Endothelial cell of umbilical vein (primary cell): Measurements from ENCODE around the gene DAAM1. TPM values are rescaled to one million over a fixed set of nuclear protein-coding genes. Genes with fewer than 3 reads are reported as not detected.

ENCODE experiments used
- BruUV-seq: library from RNA; stranded (reverse); fragments of 400-500 nt; replicated peaks from 2 replicates; lab custom pipeline; 2021; lab: Mats Ljungman, UMichigan
- CTCF ChIA-PET: fragments of 300-600, 350-600 bp; sonication (Branson Sonifier 250); formaldehyde crosslinking; loops from one replicate; lab custom pipeline; 2021; ENCODE audit warnings: antibody characterized with exemption, inconsistent platforms; lab: Charles Lee
- POLR2A ChIA-PET: fragments of 300-600, 350-600 bp; sonication (Branson Sonifier 250); formaldehyde crosslinking; loops from one replicate; lab custom pipeline; 2021; ENCODE audit warnings: antibody characterized with exemption, inconsistent platforms; lab: Charles Lee
- DNase-seq: peaks from one replicate; pipeline ENCODE4 v3.0.0-alpha.2; 2011; ENCODE audit warnings: low read depth, low spot score
- FAIRE-seq: peaks from 2 replicates; lab custom pipeline; 2011; peaks lifted over from hg19 to GRCh38; lab: Jason Lieb, UNC
- H2AFZ ChIP-seq: 2 replicates; pipeline ENCODE4 v1.6.0; 2012; ENCODE audit warnings: low read depth, low read length, control low read depth, inconsistent platforms
- H3K27ac ChIP-seq: 2 replicates; pipeline ENCODE4 v1.5.1; 2011; ENCODE audit warnings: low read depth, mild to moderate bottlenecking, control low read depth, low read length, moderate library complexity; ENCODE audit not compliant: insufficient read depth
- H3K27me3 ChIP-seq, 2 experiments: 2 replicates each; pipeline versions ENCODE4 v1.6.0 to v1.6.1; 2011; ENCODE audit warnings: low read length in 2 of 2, mixed read lengths in 1 of 2; ENCODE audit not compliant: control insufficient read depth in 2 of 2, insufficient read depth in 2 of 2
- H3K36me3 ChIP-seq, 2 experiments: 2 replicates in 1 of 2; 3 replicates in 1 of 2; pipeline ENCODE4 v1.5.1; 2011; ENCODE audit warnings: low read length in 2 of 2, mild to moderate bottlenecking in 1 of 2, moderate library complexity in 1 of 2; ENCODE audit not compliant: control insufficient read depth in 2 of 2, insufficient read depth in 2 of 2; ENCODE audit errors: extremely low read depth in 1 of 2
- H3K4me1 ChIP-seq: 3 replicates; pipeline ENCODE4 v1.5.1; 2011; ENCODE audit warnings: mild to moderate bottlenecking, low read length; ENCODE audit not compliant: control insufficient read depth, insufficient read depth; ENCODE audit errors: extremely low read depth
- H3K4me2 ChIP-seq: 2 replicates; pipeline ENCODE4 v1.6.1; 2011; ENCODE audit warnings: low read length, control low read depth, mixed read lengths; ENCODE audit not compliant: insufficient read depth
- H3K4me3 ChIP-seq, 3 experiments: fragments of 200-600 bp in 1 of 3; sonication (generic), shearing (Covaris generic) in 1 of 3; replicated peaks in 1 of 3; 2 replicates each; pipeline ENCODE4 v1.5.1; 2011 to 2016; ENCODE audit warnings: control low read depth in 3 of 3, low read length in 3 of 3, mild to moderate bottlenecking in 2 of 3, inconsistent platforms in 1 of 3, low read depth in 1 of 3, moderate library complexity in 1 of 3; ENCODE audit not compliant: insufficient read depth in 1 of 3
- H3K79me2 ChIP-seq: 2 replicates; pipeline ENCODE4 v1.6.0; 2012; ENCODE audit warnings: low read length, inconsistent platforms; ENCODE audit not compliant: control insufficient read depth, insufficient read depth
- H3K9ac ChIP-seq: replicated peaks from 2 replicates; pipeline ENCODE3; 2011; ENCODE audit warnings: low read length, control low read depth; ENCODE audit not compliant: insufficient read depth; ENCODE audit errors: extremely low read depth
- H3K9me1 ChIP-seq: replicated peaks from 3 replicates; pipeline ENCODE4 v1.6.0; 2011; ENCODE audit warnings: mild to moderate bottlenecking, low read length; ENCODE audit not compliant: control insufficient read depth, insufficient read depth; ENCODE audit errors: extremely low read depth
- H3K9me3 ChIP-seq: replicated peaks from 2 replicates; pipeline ENCODE4 v1.5.1; 2012; ENCODE audit warnings: low read length, inconsistent platforms; ENCODE audit not compliant: control insufficient read depth, insufficient read depth
- H4K20me1 ChIP-seq: replicated peaks from 2 replicates; pipeline ENCODE3; 2011; ENCODE audit warnings: mild to moderate bottlenecking, low read length; ENCODE audit not compliant: control insufficient read depth, insufficient read depth; ENCODE audit errors: extremely low read depth
- EZH2 ChIP-seq: IDR thresholded peaks from 2 replicates; pipeline ENCODE4 v1.6.1; 2012; ENCODE audit warnings: borderline replicate concordance, low read depth, mild to moderate bottlenecking, moderate library complexity, low read length, inconsistent platforms; ENCODE audit not compliant: severe bottlenecking
- FOS ChIP-seq: IDR thresholded peaks from 2 replicates; pipeline ENCODE4 v1.6.1; 2011; ENCODE audit warnings: mild to moderate bottlenecking, low read length, moderate library complexity, borderline replicate concordance; ENCODE audit not compliant: insufficient read depth
- JUN ChIP-seq: IDR thresholded peaks from 2 replicates; pipeline ENCODE4 v1.6.1; 2011; ENCODE audit warnings: borderline replicate concordance, low read depth; ENCODE audit not compliant: insufficient read length, insufficient read depth
- MYC ChIP-seq: IDR thresholded peaks from one replicate; pipeline ENCODE4 v1.6.1; 2011; ENCODE audit warnings: mild to moderate bottlenecking, low read depth, low read length
- dilution Hi-C: fragments of 300-500 bp; cut with MboI; formaldehyde crosslinking; loops from one replicate; pipeline ENCODE4 v1.15.0; 2019; ENCODE audit warnings: low sequenced_read_pairs; ENCODE audit not compliant: extremely low pct_ligation_motif_present
- intact Hi-C: fragments of 100-400 bp; cut with micrococcal nuclease; formaldehyde crosslinking; loops from one replicate; pipeline ENCODE4 v1.10.0; 2022
- polyA plus RNA-seq, 4 experiments: library from polyadenylated mRNA; depleted of rRNA in 3 of 4; stranded (reverse) in 3 of 4; unstranded in 1 of 4; fragments of >200 nt; gene quantifications; 2 replicates each; pipeline versions ENCODE4 v1.2.1 to v1.2.3, GENCODE V29; 2011 to 2012; ENCODE audit warnings: missing spikeins in 1 of 4
- total RNA-seq: library from RNA; stranded (reverse); gene quantifications from 2 replicates; pipeline ENCODE4 v1.2.3, GENCODE V29; 2021
- TF ChIP-seq, protein P1 (sequence below): IDR thresholded peaks from 2 replicates; pipeline ENCODE4 v1.6.1; 2011; ENCODE audit not compliant: insufficient read depth, insufficient read length

DAAM1 gene
- total and polyA plus RNA-seq, 2 donors (not counting 3 experiments of a cell fraction or from before 2014, with no cell fraction given), result 10.2 to 25.3 TPM

- H3K79me2 ChIP-seq, result peaks cover 20% of the 10 kb centered on the region
- FAIRE-seq, result no peak
- BruUV-seq, result no TSS peak
Measured at GRCh38 chr14:59240356-59240755, 51.9 kb downstream of the DAAM1 start.

GRCh38 chr14:59241121-59241520, 52.7 kb downstream of the DAAM1 start:
- TF ChIP-seq JUN (no peak), MYC (no peak), EZH2 (no peak), FOS (no peak)
- TF ChIP-seq, protein P1, sequence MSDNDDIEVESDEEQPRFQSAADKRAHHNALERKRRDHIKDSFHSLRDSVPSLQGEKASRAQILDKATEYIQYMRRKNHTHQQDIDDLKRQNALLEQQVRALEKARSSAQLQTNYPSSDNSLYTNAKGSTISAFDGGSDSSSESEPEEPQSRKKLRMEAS, result no peak
- DNase-seq (no peak), FAIRE-seq (no peak)
- Histone ChIP-seq H3K27ac (no peak overlapping the region), H3K9me3 (no peaks in the 10 kb centered on the region), H3K4me3 (no peak overlapping the region), H3K9me1 (no peaks in the 10 kb centered on the region), H2AFZ (no peak overlapping the region), H3K4me1 (no peaks in the 10 kb centered on the region), H3K9ac (no peak overlapping the region), H4K20me1 (no peaks in the 10 kb centered on the region), H3K79me2 (peaks cover 20% of the 10 kb centered on the region), H3K27me3 (no peaks in the 10 kb centered on the region), H3K4me2 (no peak overlapping the region), H3K36me3 (no peaks in the 10 kb centered on the region)
- ChIA-PET POLR2A (no interaction called here), CTCF (interaction anchor here (1.8 kb wide), 1 partner anchor 11 kb away, joined by 9 read pairs; no protein-coding TSS in a partner anchor)
- dilution Hi-C loops, result no loop called here
- intact Hi-C loops, result no loop called here
- no TSS peak for BruUV-seq

More at GRCh38 chr14:59240356-59240755, 51.9 kb downstream of the DAAM1 start:
- ChIA-PET CTCF (no interaction called here), POLR2A (no interaction called here)
- Histone ChIP-seq H3K4me1 (no peaks in the 10 kb centered on the region), H3K9me1 (no peaks in the 10 kb centered on the region), H3K9me3 (no peaks in the 10 kb centered on the region), H3K27me3 (no peaks in the 10 kb centered on the region), H3K36me3 (no peaks in the 10 kb centered on the region), H3K4me2 (no peak overlapping the region), H3K4me3 (no peak overlapping the region), H2AFZ (no peak overlapping the region), H3K9ac (no peak overlapping the region), H3K27ac (no peak overlapping the region), H4K20me1 (no peaks in the 10 kb centered on the region)
- TF ChIP-seq, protein P1, result no peak
- dilution Hi-C loops (no loop called here), intact Hi-C loops (no loop called here)
- DNase-seq, result no peak
